K562 (cell line): Measurements from ENCODE around the gene PPP1R1C.

ENCODE experiments used
- ZNF197 ChIP-seq: fragments of 200-800 bp; sonication (Bioruptor generic); IDR thresholded peaks from 2 replicates; pipeline ENCODE4 v1.6.1; 2016; ENCODE audit warnings: low read depth, missing genetic modification characterization, missing compliant biosample characterization
- TF ChIP-seq, protein P1 (sequence below), 3 experiments: IDR thresholded peaks in 2 of 3; conservative IDR thresholded peaks in 1 of 3; 2 replicates each; pipeline ENCODE4 v1.5.1; 2011 to 2012; ENCODE audit warnings: low read length in 3 of 3, mild to moderate bottlenecking in 3 of 3, control low read depth in 2 of 3, improper control_type of control experiment in 1 of 3, inconsistent platforms in 1 of 3, low read depth in 1 of 3, mixed read lengths in 1 of 3, moderate library complexity in 1 of 3; ENCODE audit not compliant: insufficient read depth in 2 of 3

DNA sequence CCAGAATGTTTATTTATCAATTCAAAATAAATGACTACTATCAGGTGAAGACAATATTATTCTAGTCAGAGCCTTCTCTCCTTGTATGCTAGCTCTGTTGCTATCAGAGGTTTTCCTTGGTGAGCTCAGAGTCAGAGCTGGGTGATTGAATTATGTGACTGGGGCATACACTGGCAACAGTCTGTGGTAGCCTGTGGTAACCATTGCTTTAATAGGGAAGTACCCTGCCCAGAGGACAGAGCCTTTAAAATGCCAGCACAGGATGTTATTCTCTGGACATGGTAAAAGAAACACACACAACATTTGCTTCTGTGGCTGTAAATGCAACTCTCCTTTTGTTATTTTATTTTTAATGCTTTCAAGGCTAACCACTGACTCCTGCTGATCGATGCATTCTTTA lies 124.7 kb downstream of the PPP1R1C start:
- TF ChIP-seq, protein P1, sequence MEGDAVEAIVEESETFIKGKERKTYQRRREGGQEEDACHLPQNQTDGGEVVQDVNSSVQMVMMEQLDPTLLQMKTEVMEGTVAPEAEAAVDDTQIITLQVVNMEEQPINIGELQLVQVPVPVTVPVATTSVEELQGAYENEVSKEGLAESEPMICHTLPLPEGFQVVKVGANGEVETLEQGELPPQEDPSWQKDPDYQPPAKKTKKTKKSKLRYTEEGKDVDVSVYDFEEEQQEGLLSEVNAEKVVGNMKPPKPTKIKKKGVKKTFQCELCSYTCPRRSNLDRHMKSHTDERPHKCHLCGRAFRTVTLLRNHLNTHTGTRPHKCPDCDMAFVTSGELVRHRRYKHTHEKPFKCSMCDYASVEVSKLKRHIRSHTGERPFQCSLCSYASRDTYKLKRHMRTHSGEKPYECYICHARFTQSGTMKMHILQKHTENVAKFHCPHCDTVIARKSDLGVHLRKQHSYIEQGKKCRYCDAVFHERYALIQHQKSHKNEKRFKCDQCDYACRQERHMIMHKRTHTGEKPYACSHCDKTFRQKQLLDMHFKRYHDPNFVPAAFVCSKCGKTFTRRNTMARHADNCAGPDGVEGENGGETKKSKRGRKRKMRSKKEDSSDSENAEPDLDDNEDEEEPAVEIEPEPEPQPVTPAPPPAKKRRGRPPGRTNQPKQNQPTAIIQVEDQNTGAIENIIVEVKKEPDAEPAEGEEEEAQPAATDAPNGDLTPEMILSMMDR (IDR thresholded peaks at IDR 0.05 in 2 of 3, conservative IDR thresholded peaks at IDR 0.05 in 1 of 3; ENCODE audit: insufficient read depth in 2 of 3, low read depth in 1 of 3, low read length in 3 of 3) = no peak
- TF ChIP-seq ZNF197 (CRISPR knock-in tag) = no peak
